ENCODE results near the gene CEP72. TPM values are rescaled to one million over a fixed set of nuclear protein-coding genes. Genes with fewer than 3 reads are reported as not detected.
A peak's percentile ranks its signal among the peaks of the same experiment; 100 is the strongest.

CEP72 gene
- total and polyA plus RNA-seq, 7 donors = 0.36 to 7.1 (median 1.6) TPM

GRCh38 chr5:620586-621180, 8.5 kb downstream of the CEP72 start:
- peaks cover 0 to 29% (median 7%) of the 10 kb centered on the region in 4 donors for H3K36me3 ChIP-seq

GRCh38 chr5:621341-621761, 9.2 kb downstream of the CEP72 start:
- WGBS, 2 donors = 96 to 97% methylated on average over 16 of the region's 16 CpGs
- no peaks in the 10 kb centered on the region for H3K27me3 ChIP-seq
- no peak overlapping the region for H3K27ac ChIP-seq
- H3K36me3 ChIP-seq = peaks cover 0 to 30% (median 7%) of the 10 kb centered on the region in 4 donors
- H3K4me1 ChIP-seq = no peaks in the 10 kb centered on the region
- DNase-seq = peak; percentile 46
- intact Hi-C loops (cut with DNase I) = no loop called here
- H3K4me3 ChIP-seq = no peak overlapping the region
- TF ChIP-seq POLR2A (IDR thresholded peaks at IDR 0.05) = no peak
- TF ChIP-seq CTCF (IDR thresholded peaks at IDR 0.05) = no peak
- TF ChIP-seq EP300 (IDR thresholded peaks at IDR 0.05) = no peak
- TF ChIP-seq POLR2AphosphoS5 (IDR thresholded peaks at IDR 0.05) = no peak
- no peaks in the 10 kb centered on the region for H3K9me3 ChIP-seq

More at GRCh38 chr5:620586-621180, 8.5 kb downstream of the CEP72 start:
- peak; percentile 41 for DNase-seq
- Histone ChIP-seq H3K4me1 (no peaks in the 10 kb centered on the region), H3K27me3 (no peaks in the 10 kb centered on the region), H3K4me3 (no peak overlapping the region), H3K9me3 (no peaks in the 10 kb centered on the region), H3K27ac (no peak overlapping the region)
- TF ChIP-seq POLR2A (IDR thresholded peaks at IDR 0.05) (no peak), POLR2AphosphoS5 (IDR thresholded peaks at IDR 0.05) (no peak), CTCF (IDR thresholded peaks at IDR 0.05) (no peak), EP300 (IDR thresholded peaks at IDR 0.05) (no peak)
- intact Hi-C loops (cut with DNase I) = no loop called here
- WGBS, 2 donors = 95 to 97% methylated on average over 8 of the region's 8 CpGs

GRCh38 chr5:622359-622758, 10.2 kb downstream of the CEP72 start:
- Histone ChIP-seq H3K4me1 (no peaks in the 10 kb centered on the region), H3K36me3 (peaks cover 0 to 30% (median 7%) of the 10 kb centered on the region in 4 donors), H3K27me3 (no peaks in the 10 kb centered on the region), H3K27ac (no peak overlapping the region), H3K9me3 (no peaks in the 10 kb centered on the region), H3K4me3 (no peak overlapping the region)
- peak; percentile 35 for DNase-seq
- intact Hi-C loops (cut with DNase I) = no loop called here
- TF ChIP-seq CTCF (IDR thresholded peaks at IDR 0.05) = no peak
- no peak for TF ChIP-seq POLR2AphosphoS5 (IDR thresholded peaks at IDR 0.05)
- TF ChIP-seq POLR2A (IDR thresholded peaks at IDR 0.05) = no peak
- no peak for TF ChIP-seq EP300 (IDR thresholded peaks at IDR 0.05)
- 96 to 97% methylated on average over 9 of the region's 9 CpGs for WGBS, 2 donors

- WGBS, 2 donors = 95 to 97% methylated on average over 31 of the region's 31 CpGs
- intact Hi-C loops (cut with DNase I) = no loop called here
- Histone ChIP-seq H3K36me3 (peaks cover 0 to 30% (median 7%) of the 10 kb centered on the region in 4 donors), H3K9me3 (no peaks in the 10 kb centered on the region), H3K4me1 (no peaks in the 10 kb centered on the region), H3K4me3 (no peak overlapping the region), H3K27me3 (no peaks in the 10 kb centered on the region), H3K27ac (no peak overlapping the region)
- DNase-seq = peak; percentile 57
- TF ChIP-seq POLR2AphosphoS5 (IDR thresholded peaks at IDR 0.05) (no peak), EP300 (IDR thresholded peaks at IDR 0.05) (no peak), CTCF (IDR thresholded peaks at IDR 0.05) (no peak), POLR2A (IDR thresholded peaks at IDR 0.05) (no peak)
Measured at GRCh38 chr5:622946-623522, 10.9 kb downstream of the CEP72 start.
